HG03025 (cell line): Measurements from ENCODE around the gene CENATAC.
"Not testable (repeated sequence)": the region's sequence is repeated elsewhere in the genome, so short reads cannot be mapped to it uniquely, and the experiment has no call there.

Experiments used
- ATAC-seq: cut with Tn5 transposase; IDR thresholded peaks from one replicate; pipeline ENCODE4 v1.9.1; 2021; ENCODE audit warnings: mild to moderate bottlenecking, moderate library complexity; ENCODE audit not compliant: unreplicated experiment, low FRiP score

CENATAC gene

GRCh38 chr11:119025541-119025940 lies 27.6 kb downstream of the CENATAC start:
- no peak for ATAC-seq

GRCh38 chr11:119025978-119026766 lies 28.2 kb downstream of the CENATAC start:
- no peak for ATAC-seq

GRCh38 chr11:119026970-119027369 lies 29.0 kb downstream of the CENATAC start:
- ATAC-seq: no peak

GRCh38 chr11:119027561-119028345 lies 29.8 kb downstream of the CENATAC start:
- ATAC-seq: no peak

- ATAC-seq: no peak
These were observed 30.6 kb downstream of the CENATAC start for GRCh38 chr11:119028346-119029068.

GRCh38 chr11:119029069-119029339 lies 31.1 kb downstream of the CENATAC start:
- ATAC-seq: no peak

GRCh38 chr11:119029340-119030028 lies 31.5 kb downstream of the CENATAC start:
- peak; percentile 5 for ATAC-seq

- peak; percentile 9 for ATAC-seq
These were observed 32.0 kb downstream of the CENATAC start for GRCh38 chr11:119030029-119030328.

GRCh38 chr11:119030329-119031047 lies 32.5 kb downstream of the CENATAC start, which contains the start of gene SLC37A4:
Gene SLC37A4, minus strand, starts transcription at chr11:119030877.
- peak; percentile 80 for ATAC-seq

GRCh38 chr11:119031912-119032280 lies 34.0 kb downstream of the CENATAC start:
- ATAC-seq: no peak

GRCh38 chr11:119033421-119033820 lies 35.5 kb downstream of the CENATAC start:
- not testable (repeated sequence) for ATAC-seq

GRCh38 chr11:119034813-119035212 lies 36.9 kb downstream of the CENATAC start:
- no peak for ATAC-seq

- no peak for ATAC-seq
These were observed 40.9 kb downstream of the CENATAC start for GRCh38 chr11:119038884-119039283.

- ATAC-seq: not testable (repeated sequence)
These were observed 41.5 kb downstream of the CENATAC start for GRCh38 chr11:119039471-119039870.

GRCh38 chr11:119041821-119042514 lies 44.0 kb downstream of the CENATAC start:
- ATAC-seq: no peak

- no peak for ATAC-seq
These were observed 45.0 kb downstream of the CENATAC start for GRCh38 chr11:119042927-119043326.

GRCh38 chr11:119044708-119045107 lies 46.8 kb downstream of the CENATAC start:
- ATAC-seq: no peak

GRCh38 chr11:119046489-119046888 lies 48.6 kb downstream of the CENATAC start:
- no peak for ATAC-seq

GRCh38 chr11:119047205-119047604 lies 49.3 kb downstream of the CENATAC start:
- ATAC-seq: no peak

- ATAC-seq: no peak
These were observed 50.7 kb downstream of the CENATAC start for GRCh38 chr11:119048644-119049043.
